Effector memory CD4-positive, alpha-beta T cell (primary cell): Measurements from ENCODE around the gene CCDC88C.

Experiments
- DNase-seq, 3 donors: peaks; one replicate each; pipeline ENCODE4 v3.0.0-alpha.2; 2020
- H3K27ac ChIP-seq: 2 replicates; pipeline ENCODE4 v1.7.0; 2013; ENCODE audit warnings: mild to moderate bottlenecking, low read length, moderate library complexity; ENCODE audit not compliant: insufficient read depth, poor library complexity, severe bottlenecking
- H3K27me3 ChIP-seq: replicated peaks from 2 replicates; pipeline ENCODE4 v1.7.0; 2013; ENCODE audit warnings: mild to moderate bottlenecking, low read length; ENCODE audit not compliant: insufficient read depth, control insufficient read depth, poor library complexity, severe bottlenecking
- H3K36me3 ChIP-seq: 2 replicates; pipeline ENCODE4 v1.7.0; 2013; ENCODE audit warnings: mild to moderate bottlenecking, low read length, moderate library complexity; ENCODE audit not compliant: control insufficient read depth, insufficient read depth
- H3K4me1 ChIP-seq: 2 replicates; pipeline ENCODE4 v1.7.0; 2013; ENCODE audit warnings: low read length, mild to moderate bottlenecking; ENCODE audit not compliant: control insufficient read depth, insufficient read depth, poor library complexity, severe bottlenecking
- H3K4me3 ChIP-seq: 2 replicates; pipeline ENCODE4 v1.7.0; 2013; ENCODE audit warnings: low read length, low read depth, mild to moderate bottlenecking; ENCODE audit not compliant: insufficient read depth, poor library complexity, severe bottlenecking
- H3K9me3 ChIP-seq: 2 replicates; pipeline ENCODE4 v1.7.0; 2013; ENCODE audit warnings: mild to moderate bottlenecking, low read length, moderate library complexity; ENCODE audit not compliant: control insufficient read depth

The CCDC88C gene

GRCh38 chr14:91418387-91419043, 895 bp upstream of the CCDC88C start:
- Histone ChIP-seq H3K4me1 (peaks cover 35% of the 10 kb centered on the region), H3K9me3 (no peaks in the 10 kb centered on the region), H3K36me3 (peaks cover 5% of the 10 kb centered on the region), H3K4me3 (peak overlapping the region; percentile 8), H3K27ac (peak overlapping the region; percentile 66), H3K27me3 (no peaks in the 10 kb centered on the region)
- DNase-seq = peak; percentile 67 to 72 (median 68)

- Histone ChIP-seq H3K27ac (peak overlapping the region; percentile 91), H3K9me3 (no peaks in the 10 kb centered on the region), H3K4me3 (peak overlapping the region; percentile 8), H3K27me3 (no peaks in the 10 kb centered on the region), H3K4me1 (peaks cover 36% of the 10 kb centered on the region), H3K36me3 (peaks cover 5% of the 10 kb centered on the region)
- peak; percentile 52 to 60 (median 58) for DNase-seq
Observed at GRCh38 chr14:91417983-91418386, 365 bp upstream of the CCDC88C start.

DNA sequence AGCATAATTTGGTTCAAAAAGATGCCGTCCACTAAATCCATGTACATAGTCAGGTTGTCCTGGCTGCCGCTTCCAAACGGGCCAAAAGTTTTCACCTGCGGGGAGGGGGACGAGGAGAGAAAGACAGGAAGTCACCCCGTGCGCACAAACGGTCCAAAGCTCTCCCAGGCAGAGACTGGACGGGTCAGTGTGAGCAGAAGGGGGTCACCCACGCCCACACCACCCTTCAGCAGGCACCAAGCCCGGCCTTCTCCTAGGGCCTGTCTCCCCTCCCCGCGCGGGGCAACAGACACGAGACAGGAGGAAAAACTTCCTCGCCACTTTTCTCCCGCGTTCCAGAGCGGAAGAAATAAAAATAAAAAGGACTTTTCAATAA, 888 bp downstream of the CCDC88C start:
- Histone ChIP-seq H3K27me3 (no peaks in the 10 kb centered on the region), H3K27ac (peak overlapping the region; percentile 91), H3K9me3 (no peaks in the 10 kb centered on the region), H3K4me1 (peaks cover 36% of the 10 kb centered on the region), H3K4me3 (peak overlapping the region; percentile 95), H3K36me3 (peaks cover 5% of the 10 kb centered on the region)
- no peak for DNase-seq

GRCh38 chr14:91415794-91416743, 1.6 kb downstream of the CCDC88C start:
- peak overlapping the region; percentile 91 for H3K27ac ChIP-seq
- H3K4me1 ChIP-seq = peaks cover 40% of the 10 kb centered on the region
- H3K36me3 ChIP-seq = peaks cover 5% of the 10 kb centered on the region
- H3K4me3 ChIP-seq = peak overlapping the region; percentile 95
- DNase-seq = peak; percentile 52 to 67 (median 60)
- no peaks in the 10 kb centered on the region for H3K27me3 ChIP-seq
- no peaks in the 10 kb centered on the region for H3K9me3 ChIP-seq

GRCh38 chr14:91414475-91414833, 3.2 kb downstream of the CCDC88C start:
- H3K27ac ChIP-seq = peak overlapping the region; percentile 91
- peak overlapping the region; percentile 95 for H3K4me3 ChIP-seq
- no peaks in the 10 kb centered on the region for H3K27me3 ChIP-seq
- H3K9me3 ChIP-seq = no peaks in the 10 kb centered on the region
- H3K4me1 ChIP-seq = peaks cover 53% of the 10 kb centered on the region
- peaks cover 11% of the 10 kb centered on the region for H3K36me3 ChIP-seq
- no peak for DNase-seq

- peaks cover 11% of the 10 kb centered on the region for H3K36me3 ChIP-seq
- peak overlapping the region; percentile 95 for H3K4me3 ChIP-seq
- peaks cover 49% of the 10 kb centered on the region for H3K4me1 ChIP-seq
- H3K27ac ChIP-seq = peak overlapping the region; percentile 91
- DNase-seq = peak; percentile 62 to 71 (median 63)
- no peaks in the 10 kb centered on the region for H3K9me3 ChIP-seq
- H3K27me3 ChIP-seq = no peaks in the 10 kb centered on the region
Observed at GRCh38 chr14:91413547-91414474, 3.8 kb downstream of the CCDC88C start.

GRCh38 chr14:91412939-91413338, 4.7 kb downstream of the CCDC88C start:
- peaks cover 50% of the 10 kb centered on the region for H3K4me1 ChIP-seq
- peak overlapping the region; percentile 91 for H3K27ac ChIP-seq
- no peaks in the 10 kb centered on the region for H3K27me3 ChIP-seq
- H3K36me3 ChIP-seq = peaks cover 16% of the 10 kb centered on the region
- no peaks in the 10 kb centered on the region for H3K9me3 ChIP-seq
- DNase-seq = no peak
- H3K4me3 ChIP-seq = peak overlapping the region; percentile 10

DNA sequence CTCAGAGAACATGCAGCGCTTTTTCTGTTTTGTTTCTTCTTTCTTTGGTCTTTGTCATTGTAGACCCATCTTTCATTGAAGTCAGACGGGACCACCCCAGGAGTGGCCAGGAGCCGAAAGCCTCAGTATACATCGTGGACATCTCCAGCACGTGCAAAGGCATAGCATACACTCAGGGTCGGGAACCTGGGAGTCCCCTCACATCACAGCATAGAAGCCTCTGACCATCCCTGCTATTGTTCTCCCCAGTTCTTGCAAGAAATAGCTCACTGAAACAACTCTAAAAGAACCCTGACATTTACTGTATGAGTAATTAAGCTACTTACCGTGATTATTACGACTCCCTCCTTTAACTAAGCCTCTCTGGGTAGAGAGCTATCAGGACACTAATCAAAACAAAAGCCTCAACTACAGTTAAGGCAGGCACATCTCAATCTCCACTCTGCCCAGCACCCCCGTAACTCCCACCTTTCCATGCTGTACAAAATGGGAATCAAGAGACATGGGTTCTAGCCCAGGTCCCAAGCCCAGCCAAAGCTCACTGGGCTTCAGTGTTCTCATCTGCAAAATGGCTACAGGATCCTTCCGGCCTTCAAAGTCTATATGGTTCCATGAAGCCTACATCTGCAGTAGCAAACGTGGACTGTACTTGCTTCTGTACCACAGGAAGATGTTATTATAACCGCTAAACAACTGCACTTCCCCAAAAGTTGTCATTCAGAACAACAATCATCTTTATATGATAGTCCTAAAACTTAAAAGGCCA, 6.7 kb downstream of the CCDC88C start:
- H3K27me3 ChIP-seq = no peaks in the 10 kb centered on the region
- no peaks in the 10 kb centered on the region for H3K9me3 ChIP-seq
- H3K36me3 ChIP-seq = peaks cover 35% of the 10 kb centered on the region
- peaks cover 67% of the 10 kb centered on the region for H3K4me1 ChIP-seq
- H3K4me3 ChIP-seq = peak overlapping the region; percentile 3
- H3K27ac ChIP-seq = peak overlapping the region; percentile 79
- DNase-seq = no peak
